22Rv1 (cell line): ENCODE results near the gene TFAP2A.

Experiments
- H3K27ac ChIP-seq: fragments of 450-650 bp; 2 replicates; pipeline ENCODE4 v1.5.1; 2017
- ZFX ChIP-seq: fragments of 450-650 bp; IDR thresholded peaks from 2 replicates; pipeline ENCODE4 v1.6.1; 2017; ENCODE audit warnings: antibody characterized with exemption, borderline replicate concordance
- TF ChIP-seq, protein P1 (sequence below): fragments of 450-650 bp; IDR thresholded peaks from 2 replicates; pipeline ENCODE4 v1.5.1; 2017; ENCODE audit warnings: mild to moderate bottlenecking

Gene TFAP2A

DNA sequence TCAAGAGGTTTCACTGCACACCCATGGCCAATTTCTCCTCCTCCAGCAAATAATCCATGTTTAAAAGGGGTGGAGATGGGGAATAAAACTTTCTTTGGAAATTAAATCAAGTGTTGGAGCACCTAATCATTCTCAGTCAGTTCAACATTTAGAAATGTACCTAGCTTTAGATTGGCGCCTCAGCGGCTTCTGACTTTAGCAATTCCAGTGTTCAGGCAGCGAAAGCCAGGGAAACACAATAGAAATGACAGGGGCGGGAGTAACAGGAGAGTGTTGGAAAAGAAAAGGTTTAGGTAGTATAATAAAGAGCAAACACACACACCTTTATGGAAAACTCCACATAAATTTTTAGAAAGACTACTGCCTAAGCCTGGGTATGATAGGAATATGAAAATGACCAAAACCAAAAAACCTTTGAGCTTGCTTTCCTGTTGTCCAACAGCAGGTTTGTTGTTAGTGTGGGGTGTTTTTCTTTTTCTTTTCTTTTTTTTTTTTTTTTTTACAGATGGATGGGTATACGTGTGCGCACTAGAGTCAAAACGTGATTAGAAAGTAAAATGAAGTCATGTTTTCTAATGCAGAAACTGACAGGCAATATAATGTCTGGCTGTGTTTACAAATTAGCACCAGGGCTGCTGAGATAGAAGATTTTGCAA lies 7.7 kb downstream of the TFAP2A start:
- H3K27ac ChIP-seq, result peak overlapping the region; percentile 99
- TF ChIP-seq, protein P1, sequence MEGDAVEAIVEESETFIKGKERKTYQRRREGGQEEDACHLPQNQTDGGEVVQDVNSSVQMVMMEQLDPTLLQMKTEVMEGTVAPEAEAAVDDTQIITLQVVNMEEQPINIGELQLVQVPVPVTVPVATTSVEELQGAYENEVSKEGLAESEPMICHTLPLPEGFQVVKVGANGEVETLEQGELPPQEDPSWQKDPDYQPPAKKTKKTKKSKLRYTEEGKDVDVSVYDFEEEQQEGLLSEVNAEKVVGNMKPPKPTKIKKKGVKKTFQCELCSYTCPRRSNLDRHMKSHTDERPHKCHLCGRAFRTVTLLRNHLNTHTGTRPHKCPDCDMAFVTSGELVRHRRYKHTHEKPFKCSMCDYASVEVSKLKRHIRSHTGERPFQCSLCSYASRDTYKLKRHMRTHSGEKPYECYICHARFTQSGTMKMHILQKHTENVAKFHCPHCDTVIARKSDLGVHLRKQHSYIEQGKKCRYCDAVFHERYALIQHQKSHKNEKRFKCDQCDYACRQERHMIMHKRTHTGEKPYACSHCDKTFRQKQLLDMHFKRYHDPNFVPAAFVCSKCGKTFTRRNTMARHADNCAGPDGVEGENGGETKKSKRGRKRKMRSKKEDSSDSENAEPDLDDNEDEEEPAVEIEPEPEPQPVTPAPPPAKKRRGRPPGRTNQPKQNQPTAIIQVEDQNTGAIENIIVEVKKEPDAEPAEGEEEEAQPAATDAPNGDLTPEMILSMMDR, result no peak
- no peak for TF ChIP-seq ZFX

- peak overlapping the region; percentile 99 for H3K27ac ChIP-seq
- TF ChIP-seq ZFX, result no peak
- TF ChIP-seq, protein P1, result no peak
Observed at GRCh38 chr6:10406556-10406955, 8.3 kb downstream of the TFAP2A start.

DNA sequence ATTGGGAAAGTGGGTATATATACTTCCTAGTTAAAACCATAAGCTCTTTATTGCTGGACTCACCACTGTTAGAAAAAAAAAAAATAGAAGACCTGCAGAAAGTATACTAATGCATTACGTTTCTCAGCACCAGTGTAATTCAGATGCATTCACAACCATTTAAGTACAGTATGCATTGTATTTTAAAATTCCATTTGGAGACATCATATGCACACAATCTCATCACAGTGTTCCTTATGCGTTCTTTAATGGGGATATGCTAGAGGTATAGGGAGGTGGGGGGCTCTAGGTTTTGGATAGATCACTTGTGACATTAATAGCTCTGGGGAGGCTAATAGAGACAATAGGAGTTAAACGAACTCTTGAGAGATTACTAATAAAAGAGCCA lies 9.4 kb downstream of the TFAP2A start:
- TF ChIP-seq, protein P1, result no peak
- TF ChIP-seq ZFX, result no peak
- peak overlapping the region; percentile 99 for H3K27ac ChIP-seq

DNA sequence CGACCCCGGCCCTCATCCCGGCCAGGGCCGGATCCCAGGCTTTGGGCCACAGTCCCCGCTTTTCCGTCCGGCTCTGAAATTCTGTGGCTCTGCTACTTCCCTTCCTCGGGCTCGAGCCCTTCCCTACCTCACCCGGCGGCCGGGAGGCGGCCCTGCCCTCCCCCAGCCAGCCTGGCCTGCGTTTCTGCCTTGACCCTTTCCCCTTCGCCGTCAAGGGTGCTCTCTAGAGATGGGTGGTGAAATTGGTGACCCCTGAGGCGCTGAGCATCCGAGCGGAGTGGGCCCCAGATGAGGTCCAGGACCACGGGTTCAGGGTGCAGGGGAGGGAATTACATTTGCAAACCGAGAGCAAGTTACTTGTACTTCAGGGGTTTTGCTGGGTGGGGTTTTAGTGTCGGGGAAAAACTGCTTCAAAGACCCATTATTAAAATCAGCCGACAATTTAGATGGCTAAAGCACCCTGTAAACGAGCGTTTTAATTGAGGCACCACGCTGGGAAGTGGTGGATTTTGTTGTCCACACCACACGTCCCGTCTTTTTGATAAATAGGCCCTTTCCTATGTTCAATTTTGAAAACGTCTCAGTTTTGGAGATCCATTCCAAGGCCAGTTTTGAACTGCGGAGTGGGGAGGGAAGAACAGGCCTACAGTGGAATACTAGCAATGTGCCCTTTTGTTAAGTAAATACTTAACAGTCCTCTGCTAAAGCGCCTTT lies 9.9 kb downstream of the TFAP2A start:
- H3K27ac ChIP-seq, result peak overlapping the region; percentile 99
- TF ChIP-seq ZFX, result no peak
- TF ChIP-seq, protein P1, result no peak

DNA sequence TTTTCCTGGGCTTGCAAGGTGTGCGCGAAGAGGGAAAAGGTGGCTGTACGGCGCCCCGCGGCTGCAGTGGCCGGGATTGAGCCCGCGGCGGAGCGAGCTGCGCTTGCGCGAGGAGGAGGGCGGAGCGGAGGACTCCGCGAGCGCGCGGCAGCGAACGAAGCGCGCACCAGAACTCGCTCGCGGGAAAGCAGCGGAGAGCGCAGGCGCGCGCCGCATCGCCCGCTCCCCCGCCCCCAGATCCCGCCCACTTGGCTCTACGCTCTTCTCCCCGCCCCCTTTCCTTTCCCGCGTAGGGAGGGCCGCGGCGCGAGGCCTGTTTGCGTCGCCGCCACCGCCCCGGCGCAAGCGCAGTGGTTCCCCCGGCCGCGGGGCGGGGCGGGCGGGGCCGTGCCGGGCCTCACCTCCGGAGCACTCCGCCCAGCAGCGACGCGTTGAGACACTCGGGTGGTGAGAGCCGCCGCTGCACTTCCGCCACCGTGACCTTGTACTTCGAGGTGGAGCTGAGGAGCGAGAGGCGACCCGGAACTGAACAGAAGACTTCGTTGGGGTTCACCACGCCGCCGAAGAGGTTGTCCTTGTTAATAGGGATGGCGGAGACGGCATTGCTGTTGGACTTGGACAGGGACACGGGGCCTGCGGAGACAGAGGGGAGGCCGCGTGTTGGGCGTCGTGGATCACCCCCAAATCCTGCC lies 10.6 kb downstream of the TFAP2A start:
- peak overlapping the region; percentile 99 for H3K27ac ChIP-seq
- TF ChIP-seq ZFX, result no peak
- TF ChIP-seq, protein P1, result peak; percentile 51

DNA sequence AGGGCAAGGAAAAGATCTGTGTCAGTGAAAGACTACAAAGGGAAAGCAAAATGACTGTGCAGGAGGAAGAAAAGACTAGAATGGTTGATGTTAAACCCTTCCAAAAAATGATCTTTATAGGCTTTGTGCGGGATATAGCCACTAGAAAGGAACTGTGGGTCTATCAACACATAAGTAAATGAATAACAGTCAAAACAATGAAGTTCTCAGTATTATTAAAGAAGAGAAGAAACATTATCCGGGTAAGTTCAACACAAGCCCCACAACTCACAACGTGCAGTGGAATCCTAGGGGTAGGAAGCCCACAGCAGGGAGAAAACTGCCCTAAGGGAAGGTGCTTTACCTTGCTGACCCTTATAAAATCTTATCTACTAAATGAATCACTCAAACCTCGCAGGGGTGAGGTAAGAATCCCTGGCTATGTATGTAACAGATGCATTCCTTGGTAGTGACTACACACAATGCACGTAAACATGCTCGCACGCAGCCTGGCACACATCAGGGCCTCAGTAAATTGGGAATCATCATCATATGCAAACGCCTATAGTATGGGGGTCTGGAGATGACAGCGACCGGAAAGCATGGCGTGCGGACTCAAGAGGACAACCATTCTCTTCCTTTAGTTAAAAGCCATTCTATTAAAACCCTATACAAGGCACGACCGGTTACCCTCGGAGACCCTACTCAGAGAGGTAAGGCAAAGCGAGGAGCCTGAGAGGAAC lies 11.3 kb downstream of the TFAP2A start:
- peak overlapping the region; percentile 99 for H3K27ac ChIP-seq
- TF ChIP-seq, protein P1, result no peak
- TF ChIP-seq ZFX, result no peak
